Measurements from ENCODE around the gene NIM1K. TPM values are rescaled to one million over a fixed set of nuclear protein-coding genes. Genes with fewer than 3 reads are reported as not detected.

Gene NIM1K
- total and polyA plus RNA-seq, 2 of the 4 experiments (the other 2 are of a cell fraction): 0.54 to 0.68 TPM

DNA sequence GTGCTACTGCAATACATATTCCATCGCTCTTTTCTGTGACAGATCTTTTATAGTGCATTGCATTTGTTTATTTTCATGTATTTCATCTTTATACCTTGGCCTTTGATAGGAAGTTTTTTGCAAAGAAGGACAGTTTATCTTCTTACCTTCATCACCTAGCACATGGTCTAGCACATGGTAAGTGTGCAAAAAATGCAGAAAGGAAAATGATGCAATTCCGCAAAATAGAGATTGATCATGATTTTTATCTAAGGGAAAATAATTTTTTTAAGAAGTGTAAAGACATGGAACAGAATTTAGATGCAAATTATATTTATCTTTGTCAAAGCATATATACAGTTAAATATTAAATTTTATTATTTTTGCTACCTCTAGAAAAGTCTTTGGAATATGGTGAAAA, 19.2 kb upstream of the NIM1K start:
- ATAC-seq (ENCODE audit: low read depth) (no peak), DNase-seq (no peak)
- H2AFZ ChIP-seq (replicated peaks; ENCODE audit: low read length, poor library complexity): no peak overlapping the region
- H2BK15ac ChIP-seq (ENCODE audit: low read depth, low read length): no peak overlapping the region
- no peak overlapping the region for H2BK5ac ChIP-seq (ENCODE audit: low read depth, low read length, poor library complexity, severe bottlenecking)
- H2AK9ac ChIP-seq (replicated peaks; ENCODE audit: low read depth, low read length, poor library complexity): no peak overlapping the region
- no peak overlapping the region for H2AK5ac ChIP-seq (ENCODE audit: low read depth, low read length)
- no peak overlapping the region for H4K8ac ChIP-seq (ENCODE audit: low read depth in 2 of 2, low read length in 2 of 2)
- intact Hi-C loops (cut with micrococcal nuclease): no loop called here
- no peak overlapping the region for H3K23ac ChIP-seq (ENCODE audit: low read depth, low read length)
- dilution Hi-C loops (cut with HindIII; ENCODE audit: low sequenced_read_pairs, unreplicated experiment): no loop called here
- H3K9ac ChIP-seq (ENCODE audit: low read depth, low read length): no peak overlapping the region
- peaks cover 16% of the 10 kb centered on the region for H3K36me3 ChIP-seq (ENCODE audit: control insufficient read depth, insufficient read depth, low read length)
- no peak overlapping the region for H3K14ac ChIP-seq (replicated peaks; ENCODE audit: low read depth, low read length)
- H4K20me1 ChIP-seq (ENCODE audit: insufficient read depth, low read length): peaks cover 3% of the 10 kb centered on the region; the same call in 1 of the 2 replicates
- H3K4me3 ChIP-seq (ENCODE audit: insufficient read depth, low read depth, low read length): no peak overlapping the region
- no peaks in the 10 kb centered on the region for H3K27me3 ChIP-seq (ENCODE audit: control insufficient read depth, insufficient read depth, low read length)
- no peak overlapping the region for H3K18ac ChIP-seq (ENCODE audit: low read depth, low read length)
- no TSS peak for BruUV-seq (replicated peaks)
- CTCF ChIA-PET: interaction anchor here (0.6 to 1.0 kb wide), 2 partner anchors 11 to 12 kb away, joined by 4 read pairs; no protein-coding TSS in a partner anchor
- H3K4ac ChIP-seq (ENCODE audit: low read depth, low read length): no peak overlapping the region
- POLR2A ChIA-PET (ENCODE audit: unreplicated experiment): no interaction called here
- no peak overlapping the region for H2BK20ac ChIP-seq (ENCODE audit: low read depth, low read length)
- no peak overlapping the region for H2BK120ac ChIP-seq (ENCODE audit: low read depth, low read length)
- WGBS, 2 experiments (ENCODE audit: extremely low coverage in 2 of 2, insufficient read length in 1 of 2): no CpG with 5 or more reads among the region's 2 CpGs
- in situ Hi-C loops (cut with MboI; ENCODE audit: low sequenced_read_pairs): no loop called here
- H3K27ac ChIP-seq (ENCODE audit: insufficient read depth, low read length): no peak overlapping the region
- no peak overlapping the region for H4K91ac ChIP-seq (ENCODE audit: insufficient read depth, low read depth, low read length)
- H3K4me2 ChIP-seq (ENCODE audit: low read depth, low read length): no peak overlapping the region
- no peaks in the 10 kb centered on the region for H3K4me1 ChIP-seq (ENCODE audit: control insufficient read depth, insufficient read depth, low read length)
- no peak for TF ChIP-seq MAFK (IDR thresholded peaks at IDR 0.05; ENCODE audit: low read depth, low read length)
- TF ChIP-seq ELK1 (IDR thresholded peaks at IDR 0.05; ENCODE audit: borderline replicate concordance, low read depth, low read length): no peak
- no peak for TF ChIP-seq RFX5 (IDR thresholded peaks at IDR 0.05; ENCODE audit: low read depth, low read length)
- TF ChIP-seq NFE2L2 (IDR thresholded peaks at IDR 0.05; ENCODE audit: low read depth, low read length): no peak
- TF ChIP-seq MAZ (IDR thresholded peaks at IDR 0.05; ENCODE audit: borderline replicate concordance, low read depth, low read length): no peak
- no peak for TF ChIP-seq RCOR1 (IDR thresholded peaks at IDR 0.05; ENCODE audit: insufficient replicate concordance, low read length)
- TF ChIP-seq USF2 (IDR thresholded peaks at IDR 0.05; ENCODE audit: low read depth, low read length): no peak
- TF ChIP-seq, protein P1, sequence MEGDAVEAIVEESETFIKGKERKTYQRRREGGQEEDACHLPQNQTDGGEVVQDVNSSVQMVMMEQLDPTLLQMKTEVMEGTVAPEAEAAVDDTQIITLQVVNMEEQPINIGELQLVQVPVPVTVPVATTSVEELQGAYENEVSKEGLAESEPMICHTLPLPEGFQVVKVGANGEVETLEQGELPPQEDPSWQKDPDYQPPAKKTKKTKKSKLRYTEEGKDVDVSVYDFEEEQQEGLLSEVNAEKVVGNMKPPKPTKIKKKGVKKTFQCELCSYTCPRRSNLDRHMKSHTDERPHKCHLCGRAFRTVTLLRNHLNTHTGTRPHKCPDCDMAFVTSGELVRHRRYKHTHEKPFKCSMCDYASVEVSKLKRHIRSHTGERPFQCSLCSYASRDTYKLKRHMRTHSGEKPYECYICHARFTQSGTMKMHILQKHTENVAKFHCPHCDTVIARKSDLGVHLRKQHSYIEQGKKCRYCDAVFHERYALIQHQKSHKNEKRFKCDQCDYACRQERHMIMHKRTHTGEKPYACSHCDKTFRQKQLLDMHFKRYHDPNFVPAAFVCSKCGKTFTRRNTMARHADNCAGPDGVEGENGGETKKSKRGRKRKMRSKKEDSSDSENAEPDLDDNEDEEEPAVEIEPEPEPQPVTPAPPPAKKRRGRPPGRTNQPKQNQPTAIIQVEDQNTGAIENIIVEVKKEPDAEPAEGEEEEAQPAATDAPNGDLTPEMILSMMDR (conservative IDR thresholded peaks at IDR 0.05; ENCODE audit: low read depth, low read length): no peak
- TF ChIP-seq SMC3 (IDR thresholded peaks at IDR 0.05; ENCODE audit: low read depth, low read length): no peak
- TF ChIP-seq CHD1 (IDR thresholded peaks at IDR 0.05; ENCODE audit: low read depth, low read length): no peak
- no peak for TF ChIP-seq RAD21 (IDR thresholded peaks at IDR 0.05; ENCODE audit: low read length)
- TF ChIP-seq BHLHE40 (IDR thresholded peaks at IDR 0.05; ENCODE audit: low read depth, low read length): no peak
- no peak for TF ChIP-seq POLR2A (IDR thresholded peaks at IDR 0.05; ENCODE audit: low read depth, low read length)
- TF ChIP-seq MXI1 (IDR thresholded peaks at IDR 0.05; ENCODE audit: borderline replicate concordance, low read depth, low read length): no peak
- no peak for TF ChIP-seq FOS (IDR thresholded peaks at IDR 0.05; ENCODE audit: low read depth, low read length)
- no peak for TF ChIP-seq CEBPB (IDR thresholded peaks at IDR 0.05; ENCODE audit: low read depth, low read length)
- no peak overlapping the region for H4K5ac ChIP-seq (ENCODE audit: low read depth, low read length)
- H3K56ac ChIP-seq (ENCODE audit: extremely low read depth, insufficient read depth, low read length): no peak overlapping the region
- H3K79me1 ChIP-seq (ENCODE audit: low read depth in 1 of 2, low read length in 2 of 2): peaks cover 9 to 23% of the 10 kb centered on the region in 2 experiments
- H3K9me1 ChIP-seq (ENCODE audit: insufficient read depth, low read length): peaks cover 3% of the 10 kb centered on the region; the same call in 1 of the 2 replicates
- no peaks in the 10 kb centered on the region for H3K9me3 ChIP-seq (ENCODE audit: control insufficient read depth, insufficient read depth, low read length)

All from IMR-90 (cell line).